Measurements from ENCODE around the gene TSPAN5.
"Not testable (repeated sequence)": the region's sequence is repeated elsewhere in the genome, so short reads cannot be mapped to it uniquely, and the experiment has no call there.

Gene TSPAN5

GRCh38 chr4:98482847-98483806 is 175.3 kb downstream of the TSPAN5 start:
- DNase-seq = no peak

DNA sequence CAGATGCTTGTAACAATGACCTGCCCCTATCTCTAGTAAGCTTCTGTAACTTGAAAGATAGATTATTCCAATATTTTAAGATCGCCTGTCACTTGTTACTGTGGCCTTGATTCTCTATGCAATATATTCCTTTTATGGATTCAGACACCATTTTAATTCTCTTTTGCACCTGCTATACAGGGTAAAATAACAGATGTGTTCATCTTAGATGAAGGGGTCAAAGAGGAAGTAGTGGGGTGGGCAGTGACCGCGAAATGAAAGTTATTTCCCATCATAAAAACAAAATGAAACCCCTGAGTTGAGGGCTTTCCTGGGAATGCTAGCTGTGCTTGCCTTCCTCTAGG is 175.9 kb downstream of the TSPAN5 start:
- no peak for DNase-seq

- no peak for DNase-seq
These were observed 177.2 kb downstream of the TSPAN5 start for GRCh38 chr4:98481167-98481566.

GRCh38 chr4:98480535-98480934 is 177.9 kb downstream of the TSPAN5 start:
- no peak for DNase-seq

DNA sequence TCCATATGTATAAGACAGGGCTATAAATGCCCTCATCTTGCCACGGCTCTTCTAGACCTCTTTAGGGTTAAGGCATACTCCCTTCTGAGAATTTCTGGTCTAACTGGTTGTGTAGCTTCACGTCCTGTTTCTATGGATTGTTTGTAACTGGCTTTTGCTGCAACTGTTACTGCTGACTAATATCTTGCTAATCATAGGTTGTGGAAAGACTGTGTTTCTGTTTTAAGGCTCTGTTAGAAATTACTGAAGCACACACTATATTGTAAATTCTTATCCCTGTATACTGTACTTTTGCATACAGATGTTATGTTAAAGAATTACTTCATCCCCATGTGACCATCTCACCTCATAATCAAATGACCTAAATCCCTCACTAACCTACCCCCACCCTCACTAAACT is 178.8 kb downstream of the TSPAN5 start:
- DNase-seq = not testable (repeated sequence)

- no peak for DNase-seq
These were observed 181.5 kb downstream of the TSPAN5 start for GRCh38 chr4:98476891-98477290.

DNA sequence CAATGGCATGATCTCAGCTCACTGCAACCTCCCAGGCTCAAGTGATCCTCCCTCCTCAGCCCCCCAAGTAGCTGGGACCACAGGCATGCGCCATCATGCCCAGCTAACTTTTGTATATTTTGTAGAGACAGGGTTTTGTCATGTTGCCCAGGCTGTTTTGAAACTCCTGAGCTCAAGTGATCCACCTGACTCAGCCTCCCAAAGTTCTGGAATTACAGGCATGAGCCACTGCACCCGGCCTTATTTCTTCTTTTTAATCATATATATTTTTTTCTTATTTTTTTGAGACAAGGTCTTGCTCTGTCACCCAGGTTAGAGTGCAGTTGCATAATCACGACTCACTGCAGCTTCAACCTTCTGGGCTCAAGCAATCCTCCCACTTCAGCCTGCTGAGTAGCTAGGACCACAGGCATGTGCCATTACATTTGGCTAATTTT is 184.0 kb downstream of the TSPAN5 start:
- DNase-seq = no peak

DNA sequence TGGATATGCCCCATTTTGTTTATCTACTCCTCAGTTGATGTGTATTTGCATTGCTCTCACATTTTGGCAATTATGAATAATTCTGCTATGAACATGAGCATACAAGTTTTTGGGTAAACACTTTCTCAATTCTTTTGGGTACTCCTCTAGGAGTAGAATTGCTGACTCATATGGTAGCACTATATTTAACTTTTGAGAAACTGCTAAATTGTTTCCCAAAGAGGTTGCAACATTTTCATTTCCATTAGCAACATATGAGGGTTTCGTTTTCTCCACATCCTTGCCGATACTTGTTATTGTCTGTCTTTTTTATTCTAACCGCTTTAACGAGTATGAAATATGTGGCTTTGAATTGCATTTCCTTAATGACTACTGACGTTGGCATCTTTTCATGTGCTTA is 185.4 kb downstream of the TSPAN5 start:
- no peak for DNase-seq

DNA sequence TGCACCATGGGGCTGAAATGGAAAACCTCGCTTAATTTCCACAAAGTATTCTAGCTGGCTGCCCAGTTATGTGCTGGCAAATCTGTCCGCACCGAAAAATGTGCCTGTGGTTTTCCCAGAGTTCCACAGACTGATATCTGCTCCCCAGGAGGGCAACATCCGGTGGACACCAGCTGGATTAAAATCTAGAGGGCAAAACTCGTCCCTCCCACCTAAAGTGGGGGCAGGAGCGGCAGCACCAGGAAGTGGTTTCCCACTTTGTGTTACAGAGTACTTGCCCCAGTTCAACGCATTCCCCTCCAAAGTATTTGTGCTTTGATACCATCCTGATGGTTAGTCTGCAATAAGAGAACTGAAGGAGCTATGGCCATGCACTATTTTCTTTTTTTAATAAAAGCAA is 187.6 kb downstream of the TSPAN5 start:
- DNase-seq = no peak

DNA sequence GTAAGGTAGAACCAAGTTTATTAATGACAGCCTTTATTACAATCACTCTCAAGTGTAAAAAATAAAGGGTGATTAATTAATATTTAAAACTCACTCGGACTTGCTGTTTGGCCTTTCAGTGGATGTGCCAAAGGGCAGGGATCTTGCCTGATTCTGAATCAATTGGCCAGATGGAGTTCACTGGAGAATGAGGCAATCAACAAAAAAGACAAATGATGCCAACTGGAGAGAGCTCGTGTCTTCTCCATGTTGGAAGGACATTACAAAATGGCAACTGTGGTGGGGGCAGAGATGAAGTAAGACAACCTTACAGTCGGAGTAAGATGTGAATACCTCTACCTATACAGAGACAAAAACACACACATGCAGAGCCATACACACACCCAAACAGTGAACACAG is 188.0 kb downstream of the TSPAN5 start:
- DNase-seq = no peak

GRCh38 chr4:98469771-98470170 is 188.6 kb downstream of the TSPAN5 start:
- no peak for DNase-seq

DNA sequence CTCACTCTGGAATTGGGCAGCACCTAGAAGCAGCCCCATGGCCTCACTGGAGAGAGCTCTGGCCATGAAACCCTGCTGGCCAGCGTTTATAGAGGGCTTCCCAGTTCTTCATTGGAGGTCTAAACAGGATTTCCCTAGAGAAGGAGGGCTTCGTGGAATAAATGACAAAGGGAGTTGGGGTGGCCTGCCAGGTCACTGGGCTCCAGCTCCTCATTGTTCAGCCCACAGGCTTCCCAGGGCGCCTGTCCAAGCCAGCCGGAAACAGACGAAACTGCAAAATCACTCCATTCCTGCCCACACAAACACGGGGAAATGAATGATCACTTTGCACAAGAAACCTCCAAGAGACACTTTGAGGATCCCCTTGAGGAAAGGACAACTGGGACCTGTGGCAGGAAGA is 189.7 kb downstream of the TSPAN5 start:
- no peak for DNase-seq

DNA sequence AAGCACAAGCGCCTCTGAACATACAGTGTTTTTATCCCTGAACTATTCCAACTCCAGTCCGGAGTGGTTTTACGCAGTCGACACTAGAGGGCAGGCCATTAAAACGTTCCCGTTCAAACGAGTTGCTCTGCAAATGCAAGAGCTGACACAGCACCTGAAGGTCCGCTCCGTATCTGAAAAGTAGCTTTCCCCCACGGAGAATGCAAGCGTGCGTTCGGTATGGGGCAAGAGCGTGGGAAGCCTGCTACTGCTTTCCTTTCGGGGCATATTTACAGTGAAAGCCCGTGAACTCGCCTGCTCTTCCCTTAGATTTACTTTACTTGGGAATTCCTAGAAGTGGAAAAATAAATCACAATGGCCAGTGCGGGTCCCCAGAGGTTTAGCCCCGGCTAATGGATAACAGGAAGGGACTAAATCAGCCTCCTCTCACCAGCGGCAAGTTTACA is 190.8 kb downstream of the TSPAN5 start:
- no peak for DNase-seq

GRCh38 chr4:98466868-98467599 is 191.4 kb downstream of the TSPAN5 start:
- DNase-seq = no peak

- no peak for DNase-seq
These were observed 195.9 kb downstream of the TSPAN5 start for GRCh38 chr4:98462487-98462886.

DNA sequence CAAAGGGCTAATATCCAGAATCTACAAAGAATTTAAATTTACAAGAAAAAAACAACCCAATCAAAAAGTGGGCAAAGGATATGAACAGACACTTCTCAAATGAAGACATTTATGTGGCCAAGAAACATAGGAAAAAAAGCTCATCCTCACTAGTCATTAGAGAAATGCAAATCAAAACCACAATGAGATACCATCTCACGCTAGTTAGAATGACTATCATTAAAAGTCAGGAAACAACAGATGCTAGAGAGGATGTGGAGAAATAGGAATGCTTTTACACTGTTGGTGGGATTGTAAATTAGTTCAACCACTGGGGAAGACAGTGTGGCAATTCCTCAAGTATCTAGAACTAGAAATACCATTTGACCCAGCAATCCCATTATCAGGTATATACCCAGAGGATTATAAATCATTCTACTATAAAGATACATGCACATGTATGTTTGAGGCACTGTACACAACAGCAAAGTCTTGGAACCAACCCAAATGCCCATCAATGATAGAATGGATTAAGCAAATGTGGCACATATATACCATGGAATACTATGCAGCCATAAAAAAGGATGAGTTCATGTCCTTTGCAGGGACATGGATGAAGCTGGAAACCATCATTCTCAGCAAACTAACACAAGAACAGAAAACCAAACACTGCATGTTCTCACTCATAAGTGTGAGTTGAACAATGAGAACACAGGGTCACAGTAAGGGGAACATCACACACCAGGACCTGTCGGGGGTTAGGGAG is 197.1 kb downstream of the TSPAN5 start:
- DNase-seq = not testable (repeated sequence)

GRCh38 chr4:98457422-98457821 is 201.0 kb downstream of the TSPAN5 start:
- DNase-seq = not testable (repeated sequence)

- no peak for DNase-seq
These were observed 206.3 kb downstream of the TSPAN5 start for GRCh38 chr4:98452091-98452490.

DNA sequence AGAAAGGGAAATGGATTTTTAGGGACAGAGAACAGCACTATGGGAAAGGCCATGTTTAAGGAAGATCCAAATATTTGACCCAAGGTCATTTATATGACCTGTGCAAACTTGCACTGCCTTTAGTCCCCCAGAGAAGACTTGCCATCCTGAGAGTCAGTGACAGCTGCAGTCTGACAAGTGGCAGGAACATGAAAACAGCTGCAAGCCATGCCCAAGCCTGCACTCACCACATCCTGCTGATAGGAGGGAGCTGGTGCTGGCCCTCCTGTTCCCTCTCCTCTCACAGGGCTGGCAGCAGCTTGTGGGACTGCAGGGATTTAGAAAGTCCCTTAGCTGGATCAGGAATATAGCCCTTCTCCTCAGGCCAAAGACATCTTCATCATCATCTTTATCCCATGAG is 209.5 kb downstream of the TSPAN5 start:
- no peak for DNase-seq

GRCh38 chr4:98447648-98448047 is 210.8 kb downstream of the TSPAN5 start:
- no peak for DNase-seq

DNA sequence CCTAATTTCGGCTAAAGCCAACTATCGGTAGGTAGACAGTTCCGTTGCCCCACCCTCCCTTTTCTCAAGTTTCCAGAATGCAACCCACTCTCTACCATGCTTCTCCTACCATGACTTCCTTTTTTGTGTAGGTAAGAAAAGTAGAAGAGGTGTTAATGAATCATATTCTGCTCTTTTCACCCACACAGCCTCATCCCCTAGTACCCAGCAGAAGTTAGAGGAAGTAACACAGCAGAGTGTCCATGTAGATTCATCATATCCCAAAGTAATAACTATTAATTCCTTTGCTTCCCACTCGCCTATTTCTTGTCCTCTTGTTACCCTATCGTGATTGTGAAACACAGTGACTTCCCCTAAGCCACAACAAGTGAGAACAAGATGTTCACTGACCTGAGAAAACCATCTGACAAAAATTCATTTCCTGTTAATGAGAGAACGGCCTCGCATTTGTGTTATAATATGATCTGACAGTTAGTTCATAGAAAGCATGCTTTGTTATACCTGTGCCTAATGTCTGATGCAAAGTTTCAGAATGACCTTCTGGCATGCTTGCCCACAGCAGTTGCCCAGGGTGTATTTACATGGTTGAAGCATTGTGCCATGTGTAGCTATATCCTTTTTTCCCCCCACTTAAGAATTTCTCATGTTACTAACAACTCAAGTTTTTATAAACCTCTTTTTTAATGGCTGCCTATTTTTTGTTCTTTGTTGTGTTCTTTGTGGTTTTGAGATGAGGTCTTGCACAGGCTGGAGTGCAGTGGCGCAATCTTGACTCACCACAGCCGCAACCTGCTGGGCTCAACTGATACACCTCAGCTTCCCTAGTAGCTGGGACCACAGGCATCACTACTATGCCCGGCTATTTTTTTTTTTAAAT is 211.7 kb downstream of the TSPAN5 start:
- no peak for DNase-seq

- no peak for DNase-seq
These were observed 214.0 kb downstream of the TSPAN5 start for GRCh38 chr4:98444371-98444770.
